ENCODE results near the gene CEMIP. TPM values are rescaled to one million over a fixed set of nuclear protein-coding genes. Genes with fewer than 3 reads are reported as not detected.

Gene CEMIP
- total RNA-seq, 1 experiment from 2014 or later: 0.61 TPM

DNA sequence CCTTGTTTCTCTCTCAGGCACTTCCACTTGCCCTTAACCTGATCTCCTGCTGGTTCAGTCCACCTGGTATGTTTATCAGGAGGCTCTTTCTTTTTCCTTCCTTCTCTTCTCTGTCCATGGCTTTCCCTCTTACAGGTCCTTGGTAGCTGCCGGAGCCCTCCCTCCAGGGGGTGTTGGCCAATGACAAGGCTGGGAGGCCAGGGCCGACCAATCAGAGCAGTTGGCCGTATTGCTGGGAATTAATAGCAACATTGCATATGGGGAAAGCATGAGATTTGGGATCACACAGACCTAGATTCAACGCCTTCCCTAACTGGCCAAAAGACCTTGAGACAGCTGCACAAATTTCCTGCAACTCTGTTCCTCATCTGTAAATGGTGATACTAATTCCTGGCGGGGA is 62.4 kb downstream of the CEMIP start:
- Histone ChIP-seq H3K4me2 (peak overlapping the region; percentile 53), H3K9me3 (ENCODE audit: insufficient read depth, low read depth) (no peaks in the 10 kb centered on the region), H2AFZ (no peak overlapping the region), H3K4me1 (replicated peaks; ENCODE audit: insufficient read depth) (peaks cover 86% of the 10 kb centered on the region), H3K4me3 (peak overlapping the region; percentile 17; the same call in 1 of the 2 replicates), H3K27me3 (ENCODE audit: insufficient read depth, low read depth) (no peaks in the 10 kb centered on the region), H3K9me2 (ENCODE audit: insufficient read depth) (no peaks in the 10 kb centered on the region), H3K27ac (peak overlapping the region; percentile 94), H3K79me2 (ENCODE audit: low read depth) (peaks cover 3% of the 10 kb centered on the region; the same call in 1 of the 2 replicates), H3F3A (ENCODE audit: insufficient read depth, low read depth) (peaks cover 43% of the 10 kb centered on the region), H4K20me1 (ENCODE audit: insufficient read depth) (no peaks in the 10 kb centered on the region), H3K36me3 (ENCODE audit: low read depth) (no peaks in the 10 kb centered on the region)
- no TSS peak for BruUV-seq (replicated peaks)
- TF ChIP-seq EZH2 (IDR thresholded peaks at IDR 0.05; ENCODE audit: low read depth) (no peak), CTCF (conservative IDR thresholded peaks at IDR 0.05) (no peak)
- DNase-seq: no peak
- intact Hi-C loops (cut with micrococcal nuclease; ENCODE audit: unreplicated experiment): loop anchor here (5.0 to 10.0 kb wide), 2 partner anchors 126 to 257 kb away; no protein-coding TSS in a partner anchor
- CTCF ChIA-PET: no interaction called here
- POLR2A ChIA-PET (ENCODE audit: unreplicated experiment): interaction anchor here (0.6 kb wide), 1 partner anchor 145 kb away, joined by 3 read pairs; no protein-coding TSS in a partner anchor

- intact Hi-C loops (cut with micrococcal nuclease; ENCODE audit: unreplicated experiment): loop anchor here (5.0 to 10.0 kb wide), 2 partner anchors 123 to 259 kb away; no protein-coding TSS in a partner anchor
- Histone ChIP-seq H3K36me3 (ENCODE audit: low read depth) (no peaks in the 10 kb centered on the region), H4K20me1 (ENCODE audit: insufficient read depth) (no peaks in the 10 kb centered on the region), H3K9me2 (ENCODE audit: insufficient read depth) (no peaks in the 10 kb centered on the region), H3F3A (ENCODE audit: insufficient read depth, low read depth) (peaks cover 45% of the 10 kb centered on the region), H3K4me2 (peak overlapping the region; percentile 53), H3K4me3 (no peak overlapping the region), H3K79me2 (ENCODE audit: low read depth) (peaks cover 6% of the 10 kb centered on the region; the same call in 1 of the 2 replicates), H3K4me1 (replicated peaks; ENCODE audit: insufficient read depth) (peaks cover 90% of the 10 kb centered on the region), H3K27ac (peak overlapping the region; percentile 94), H2AFZ (no peak overlapping the region), H3K27me3 (ENCODE audit: insufficient read depth, low read depth) (no peaks in the 10 kb centered on the region), H3K9me3 (ENCODE audit: insufficient read depth, low read depth) (no peaks in the 10 kb centered on the region)
- DNase-seq: peak; percentile 56 to 91
- CTCF ChIA-PET: interaction anchor here (0.7 kb wide), 1 partner anchor 48 kb away, joined by 3 read pairs; no protein-coding TSS in a partner anchor
- POLR2A ChIA-PET (ENCODE audit: unreplicated experiment): interaction anchor here (0.6 to 1.0 kb wide), 2 partner anchors 112 to 263 kb away, joined by 3 to 5 read pairs; no protein-coding TSS in a partner anchor
- BruUV-seq (replicated peaks): no TSS peak
- TF ChIP-seq CTCF (conservative IDR thresholded peaks at IDR 0.05) (no peak), EZH2 (IDR thresholded peaks at IDR 0.05; ENCODE audit: low read depth) (no peak)
These were observed 65.0 kb downstream of the CEMIP start for GRCh38 chr15:80844011-80844732.

DNA sequence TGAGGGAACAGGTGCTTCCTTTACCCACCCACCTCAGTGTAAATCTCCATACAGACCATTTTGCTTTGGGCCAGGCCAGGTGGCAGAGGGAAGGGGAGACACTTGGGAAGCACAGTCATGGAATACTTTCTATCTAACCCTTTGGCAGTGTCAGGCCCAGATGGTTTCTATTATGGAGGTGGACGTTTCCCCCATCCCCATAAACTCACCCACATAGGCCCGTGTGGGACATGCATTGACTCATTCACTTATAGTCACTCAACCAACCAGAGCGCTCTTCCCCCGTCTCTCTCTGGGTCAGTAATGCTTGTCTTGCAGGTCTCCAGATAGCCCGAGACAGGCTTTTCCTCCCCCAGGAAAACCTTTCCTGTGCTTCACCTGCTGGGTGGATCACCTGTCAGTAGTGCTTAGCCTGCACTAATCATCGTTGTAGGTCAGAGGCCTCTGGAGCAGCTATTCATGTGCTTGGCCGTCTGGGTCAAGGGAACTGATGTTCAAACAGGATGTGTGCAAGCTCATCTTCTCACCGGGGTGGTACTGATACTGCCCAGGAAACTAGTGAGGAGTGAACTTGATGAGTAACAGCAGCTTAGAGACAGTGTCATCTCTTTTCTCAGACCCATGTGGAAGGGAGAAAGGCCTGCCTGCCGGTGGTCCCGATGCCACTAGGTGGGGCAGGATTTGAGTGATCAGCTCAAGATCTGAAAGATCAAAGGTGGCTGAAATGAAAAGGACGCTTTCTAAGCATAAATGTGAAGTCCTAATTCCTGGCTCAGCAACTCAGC is 67.1 kb downstream of the CEMIP start:
- H3K36me3 ChIP-seq (ENCODE audit: low read depth): no peaks in the 10 kb centered on the region
- no peaks in the 10 kb centered on the region for H4K20me1 ChIP-seq (ENCODE audit: insufficient read depth)
- H3K9me3 ChIP-seq (ENCODE audit: insufficient read depth, low read depth): no peaks in the 10 kb centered on the region
- H3K27me3 ChIP-seq (ENCODE audit: insufficient read depth, low read depth): no peaks in the 10 kb centered on the region
- ChIA-PET CTCF (no interaction called here), POLR2A (ENCODE audit: unreplicated experiment) (no interaction called here)
- no peak overlapping the region for H2AFZ ChIP-seq
- no TSS peak for BruUV-seq (replicated peaks)
- H3K79me2 ChIP-seq (ENCODE audit: low read depth): peaks cover 6% of the 10 kb centered on the region; the same call in 1 of the 2 replicates
- no peak overlapping the region; the same call in 1 of the 2 replicates for H3K4me2 ChIP-seq
- H3F3A ChIP-seq (ENCODE audit: insufficient read depth, low read depth): peaks cover 62% of the 10 kb centered on the region
- no peaks in the 10 kb centered on the region for H3K9me2 ChIP-seq (ENCODE audit: insufficient read depth)
- TF ChIP-seq EZH2 (IDR thresholded peaks at IDR 0.05; ENCODE audit: low read depth): no peak
- no peak for TF ChIP-seq CTCF (conservative IDR thresholded peaks at IDR 0.05)
- H3K27ac ChIP-seq: peak overlapping the region; percentile 5; the same call in 1 of the 2 replicates
- intact Hi-C loops (cut with micrococcal nuclease; ENCODE audit: unreplicated experiment): loop anchor here (10.0 kb wide), 1 partner anchor 261 kb away; no protein-coding TSS in a partner anchor
- no peak overlapping the region for H3K4me3 ChIP-seq
- H3K4me1 ChIP-seq (replicated peaks; ENCODE audit: insufficient read depth): peaks cover 90% of the 10 kb centered on the region
- DNase-seq: no peak
